Raji (cell line): ENCODE measurements around the gene C13orf42.

Experiments
- POLR2A ChIP-seq: IDR thresholded peaks from 2 replicates; pipeline ENCODE4 v1.6.1; 2011; ENCODE audit warnings: low read depth, low read length, control low read depth; ENCODE audit not compliant: insufficient read depth

The C13orf42 gene

DNA sequence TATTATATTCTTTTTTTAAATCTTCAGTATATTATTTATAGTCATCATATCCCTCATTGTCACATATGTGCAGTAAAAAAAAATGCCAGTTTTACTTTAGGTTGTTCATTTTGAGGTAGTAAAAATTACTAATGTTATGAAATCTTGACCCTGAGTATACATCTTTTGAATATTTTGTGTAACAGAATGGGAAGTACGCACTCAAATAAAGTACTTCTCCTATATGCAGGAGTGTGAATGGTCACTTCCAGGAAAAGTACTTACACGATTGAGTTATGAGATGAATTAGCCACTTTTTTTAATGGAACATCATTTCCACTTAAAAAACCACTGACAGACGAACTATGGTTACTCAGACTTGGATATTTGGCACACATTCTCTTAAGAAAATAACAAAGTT is 58.5 kb downstream of the C13orf42 start:
- no peak for TF ChIP-seq POLR2A

DNA sequence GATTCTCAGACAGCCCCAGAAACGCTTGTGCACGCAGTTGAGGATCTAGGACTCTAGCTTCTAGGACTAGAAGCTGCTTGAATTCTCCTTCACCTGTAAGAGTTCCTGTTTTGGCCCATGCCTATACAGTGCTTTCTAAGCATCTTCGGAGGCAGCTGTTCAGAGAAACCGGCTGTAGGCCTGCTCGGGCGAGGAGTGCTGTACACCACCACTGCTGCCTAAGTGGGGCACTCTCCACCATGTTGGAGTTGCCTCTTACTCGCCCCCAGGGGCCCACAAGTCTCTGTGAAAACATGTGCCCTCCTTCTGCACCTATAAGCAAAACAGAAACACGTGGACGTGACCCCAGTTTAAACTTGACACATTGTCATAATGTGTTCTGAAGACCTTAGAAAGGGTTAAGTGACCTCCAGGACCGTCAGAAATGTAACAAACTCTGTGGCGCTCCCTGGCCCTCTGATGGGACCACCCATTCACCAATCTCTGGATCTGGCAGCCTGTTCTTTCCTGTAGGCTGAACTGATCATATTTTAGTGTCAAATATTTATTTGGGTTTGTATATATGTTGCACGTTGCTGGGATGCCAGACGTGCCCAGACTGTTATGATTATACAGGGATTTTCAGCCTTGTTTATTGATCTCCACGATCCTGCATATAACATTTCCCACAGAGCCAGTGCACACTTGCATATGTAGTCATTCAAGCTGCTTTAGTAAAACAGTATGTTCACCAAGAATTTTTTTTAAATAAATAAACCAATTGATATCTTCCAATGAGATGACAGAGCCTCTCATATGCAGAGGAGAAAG is 60.8 kb downstream of the C13orf42 start:
- TF ChIP-seq POLR2A: no peak

DNA sequence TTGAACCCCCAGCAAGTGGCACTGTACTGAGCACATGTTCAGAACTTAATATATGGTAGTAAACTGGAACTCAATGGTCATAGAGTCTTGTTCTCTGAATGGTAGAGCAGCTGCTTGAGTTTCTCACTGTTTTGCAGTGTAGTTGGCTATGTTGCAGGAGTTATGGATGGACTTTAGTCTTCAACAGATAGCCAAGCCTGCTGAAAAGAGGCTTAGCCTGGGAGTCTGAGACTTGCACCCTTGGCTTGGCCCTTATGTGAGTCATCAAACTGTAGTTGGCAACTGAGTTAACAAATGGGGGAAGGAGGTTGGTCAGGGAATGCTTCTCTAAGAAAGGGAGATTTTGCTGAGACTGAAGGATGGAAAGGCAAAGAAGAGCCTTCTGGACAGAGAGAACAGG is 62.5 kb downstream of the C13orf42 start:
- TF ChIP-seq POLR2A: no peak

DNA sequence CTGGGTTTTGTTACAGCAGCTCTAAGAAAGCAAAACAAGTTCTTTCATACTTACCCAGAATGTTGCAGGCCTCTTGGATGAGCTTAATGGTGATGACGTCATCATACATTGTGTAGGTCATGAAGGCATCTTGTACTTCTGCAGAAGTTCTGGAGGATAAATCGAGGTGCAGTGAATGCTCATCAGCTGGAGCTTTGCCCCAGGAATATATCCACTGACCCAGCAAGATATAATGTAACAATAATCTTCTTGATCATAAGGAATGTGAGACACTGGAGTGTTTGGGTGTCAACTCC is 63.0 kb downstream of the C13orf42 start:
- TF ChIP-seq POLR2A: no peak

DNA sequence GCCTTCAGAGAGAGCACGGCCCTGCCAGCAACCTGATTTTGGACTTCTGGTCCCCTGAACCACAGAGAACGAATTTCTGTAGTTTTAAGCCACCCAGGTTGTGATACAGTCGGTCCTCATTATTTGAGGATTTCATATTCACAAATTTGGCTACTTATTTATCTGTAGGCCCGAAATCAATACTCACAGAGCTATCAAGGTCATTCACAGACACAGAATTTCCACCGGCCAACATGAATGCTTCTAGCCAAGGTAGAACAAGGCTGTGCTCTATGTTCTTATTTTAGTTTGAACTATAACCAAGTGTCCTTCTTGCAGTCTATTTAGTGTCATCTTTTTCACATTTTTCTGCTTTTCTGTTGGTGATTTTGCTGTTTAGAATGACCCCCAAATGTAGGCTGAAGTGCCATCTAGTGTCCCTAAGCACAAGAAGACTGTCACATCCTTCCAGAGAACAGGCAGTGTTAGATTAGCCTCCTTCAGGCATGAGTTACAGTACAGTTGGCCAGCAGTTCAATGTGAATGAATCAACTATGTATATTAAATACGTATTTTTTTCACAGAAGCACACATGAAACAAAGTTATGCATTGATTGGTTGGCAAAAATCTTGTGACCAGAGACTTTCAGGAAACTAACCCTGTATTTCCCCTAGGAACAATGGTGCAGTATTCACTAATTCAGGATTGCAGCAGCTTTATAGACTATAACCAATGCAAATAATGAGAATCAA is 63.5 kb downstream of the C13orf42 start:
- no peak for TF ChIP-seq POLR2A

DNA sequence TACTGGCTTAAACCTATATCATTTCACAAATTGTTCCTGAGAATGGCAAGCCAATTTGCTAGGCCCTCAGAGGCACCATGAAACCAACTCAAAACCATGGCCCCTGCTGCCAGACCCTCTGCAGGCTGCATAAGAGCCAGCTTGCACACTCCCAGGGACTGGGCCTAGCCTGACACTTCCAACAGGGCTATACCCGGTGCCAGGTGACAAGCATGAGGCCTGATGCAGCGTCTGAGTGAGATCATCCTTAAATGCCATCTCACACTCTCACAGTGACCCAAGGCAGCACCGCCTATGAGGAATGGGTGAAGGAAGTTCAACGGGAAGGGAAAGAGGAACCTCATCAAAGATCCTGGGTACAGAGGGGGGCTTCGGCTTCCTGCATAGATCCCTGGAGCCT is 65.6 kb downstream of the C13orf42 start:
- no peak for TF ChIP-seq POLR2A

DNA sequence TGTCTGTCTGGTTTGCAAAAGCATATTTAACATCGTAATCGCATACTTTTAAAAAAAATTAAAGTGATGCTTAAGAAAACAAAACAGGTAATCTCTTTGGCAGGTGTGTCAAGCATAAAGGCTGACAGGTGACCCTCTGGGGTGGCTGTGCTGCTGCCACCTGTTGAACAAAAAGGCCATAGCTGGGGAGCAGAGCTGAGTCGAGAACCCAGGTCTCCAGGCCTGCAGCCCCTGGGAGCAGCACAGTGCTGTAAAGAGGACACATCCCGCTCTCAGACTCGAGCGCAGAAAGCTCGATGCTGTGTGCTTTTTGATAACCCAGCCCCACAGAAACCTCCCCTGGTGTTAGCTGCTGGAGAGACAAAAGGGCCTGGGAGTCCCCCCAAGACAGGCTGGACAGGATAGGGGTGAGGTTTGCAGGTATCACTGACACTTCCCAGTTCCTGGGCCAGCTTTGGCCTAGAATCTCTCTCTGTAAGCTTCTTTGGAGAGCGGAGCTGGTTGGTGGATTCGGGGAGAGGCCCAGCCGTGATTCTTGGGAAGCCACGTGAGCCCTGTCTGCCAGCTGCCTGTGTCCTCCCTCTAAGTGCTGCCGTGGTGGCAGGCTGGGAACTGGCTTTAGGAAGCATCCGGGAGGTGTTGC is 66.9 kb downstream of the C13orf42 start:
- TF ChIP-seq POLR2A: no peak

DNA sequence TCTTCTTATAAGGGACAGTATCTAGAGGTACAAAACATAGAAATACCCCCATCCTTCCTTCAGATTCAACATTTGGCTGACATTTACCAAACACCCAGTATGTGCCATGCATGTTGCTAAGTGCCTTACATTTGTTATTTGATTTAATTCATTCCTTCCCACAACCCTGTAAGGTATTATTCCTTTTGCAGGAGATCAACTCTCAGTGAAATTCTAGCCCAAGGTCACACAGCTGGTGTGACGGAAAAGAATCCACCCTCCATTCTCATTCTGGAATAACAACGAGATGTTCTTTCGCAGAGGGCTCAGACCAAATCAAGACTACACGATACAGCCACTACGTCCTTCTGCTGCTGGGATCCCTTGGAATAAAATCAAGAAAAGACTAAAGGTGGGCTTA is 67.8 kb downstream of the C13orf42 start:
- TF ChIP-seq POLR2A: no peak

DNA sequence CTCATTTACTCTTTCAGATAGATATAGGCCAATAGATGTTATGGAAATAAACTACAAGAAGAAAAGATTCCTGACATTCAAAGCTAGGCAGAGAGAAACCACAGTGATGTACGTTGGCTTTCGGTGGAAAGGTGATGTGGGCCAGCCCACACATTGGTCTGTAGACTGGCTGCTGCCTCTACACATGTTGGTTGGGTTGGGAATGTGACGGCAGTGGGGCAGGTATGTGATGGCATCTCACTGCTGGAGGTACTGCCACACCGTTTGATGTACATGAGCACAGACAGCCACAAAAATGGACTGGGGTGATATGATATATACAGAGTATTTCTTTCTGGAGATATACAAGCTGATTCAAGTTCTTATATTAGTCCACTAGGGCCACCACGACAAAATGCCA is 69.4 kb downstream of the C13orf42 start:
- TF ChIP-seq POLR2A: no peak

DNA sequence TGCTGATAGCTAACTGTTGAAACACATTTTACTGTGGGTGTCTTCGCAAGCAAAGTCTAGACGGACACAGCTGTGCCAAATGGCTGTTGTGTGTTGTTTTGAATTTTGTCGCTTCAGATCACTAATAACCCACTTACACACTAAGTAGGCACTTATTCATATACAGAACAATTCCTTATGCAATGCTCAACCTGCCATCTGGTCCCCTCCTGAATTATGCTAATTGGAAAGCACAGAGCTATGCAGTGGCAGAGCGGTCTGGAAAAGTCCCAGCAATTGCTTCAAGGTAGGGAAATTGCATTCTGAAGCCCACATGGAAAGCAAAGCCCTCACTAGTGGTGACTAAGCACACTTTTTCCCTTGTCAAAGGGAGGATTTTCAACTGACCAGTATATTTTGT is 69.9 kb downstream of the C13orf42 start:
- TF ChIP-seq POLR2A: no peak

DNA sequence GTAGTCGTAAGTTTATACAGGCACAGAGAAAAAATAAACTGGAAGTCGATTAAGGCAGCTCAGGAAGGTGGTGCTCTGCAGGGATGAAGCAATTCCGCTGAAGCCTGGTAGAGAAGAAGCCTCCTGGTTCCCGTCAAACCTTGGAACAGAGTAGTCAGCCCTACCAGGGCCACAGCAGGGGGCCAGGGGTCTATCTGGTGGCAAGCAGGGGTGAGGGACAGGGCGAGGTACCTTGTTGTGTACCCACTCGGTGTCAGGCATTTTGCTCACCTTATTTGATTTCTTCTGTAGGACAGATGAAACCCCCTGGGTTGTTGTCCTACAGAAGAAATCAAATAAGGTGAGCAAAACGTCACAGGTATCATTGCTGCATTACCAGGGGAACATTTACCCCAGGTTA is 70.6 kb downstream of the C13orf42 start:
- no peak for TF ChIP-seq POLR2A

DNA sequence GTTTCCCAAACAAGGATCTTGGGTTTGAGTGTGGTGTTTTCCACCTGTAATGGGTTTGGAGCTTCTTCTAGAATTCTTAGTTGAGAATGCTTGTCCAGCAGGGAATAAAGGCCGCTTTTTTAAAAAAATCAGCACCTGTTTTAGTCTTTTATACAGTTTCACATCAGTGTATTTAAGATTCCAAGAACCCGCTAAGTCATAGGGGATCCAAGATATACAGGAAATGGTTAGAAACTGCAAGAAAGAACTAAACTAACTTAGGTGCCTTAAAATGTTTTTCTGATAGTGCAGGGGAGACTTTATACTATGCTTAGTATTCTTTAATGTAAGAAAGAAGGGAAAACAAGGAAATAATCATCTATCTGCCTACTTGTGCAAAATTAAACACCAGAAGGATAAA is 74.7 kb downstream of the C13orf42 start:
- no peak for TF ChIP-seq POLR2A

DNA sequence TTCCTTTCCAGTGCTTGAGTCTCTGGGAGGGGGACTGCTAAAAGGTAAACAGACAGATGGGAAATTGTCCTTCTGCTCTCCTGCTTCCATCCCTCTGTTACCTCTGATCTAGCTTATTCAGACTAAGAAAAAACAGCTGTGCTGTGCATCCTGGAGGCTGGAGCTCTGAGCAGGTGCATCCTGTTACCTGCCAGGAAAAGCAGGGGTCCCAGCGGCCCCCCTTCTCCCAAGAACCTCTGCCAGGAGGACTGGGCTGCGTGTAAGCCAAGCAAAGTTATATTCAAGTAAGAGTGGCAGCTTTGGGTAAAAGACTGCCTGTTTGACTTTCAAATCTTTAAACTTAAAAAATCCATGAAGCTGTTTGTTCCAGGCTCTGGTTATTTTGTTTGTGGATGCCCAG is 75.1 kb downstream of the C13orf42 start:
- no peak for TF ChIP-seq POLR2A

DNA sequence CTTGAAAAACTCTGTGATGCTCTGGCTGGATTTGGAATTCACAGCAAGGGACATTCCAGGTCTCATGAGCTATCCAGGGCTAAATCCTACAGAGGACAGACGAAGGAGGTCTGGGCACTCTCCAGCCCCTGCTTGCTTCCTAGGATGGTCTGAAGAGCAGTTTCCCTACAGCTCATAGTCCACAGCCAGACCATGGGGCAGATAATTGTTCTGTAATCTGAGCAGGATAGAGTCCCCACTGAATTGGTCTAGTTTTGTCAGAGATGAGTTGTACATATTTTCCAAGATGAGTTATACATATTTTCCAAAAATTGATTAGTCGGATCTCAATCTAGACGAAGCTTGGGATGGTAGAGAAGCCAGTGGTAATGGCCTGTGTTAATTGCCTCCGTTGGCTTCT is 75.6 kb downstream of the C13orf42 start:
- no peak for TF ChIP-seq POLR2A

DNA sequence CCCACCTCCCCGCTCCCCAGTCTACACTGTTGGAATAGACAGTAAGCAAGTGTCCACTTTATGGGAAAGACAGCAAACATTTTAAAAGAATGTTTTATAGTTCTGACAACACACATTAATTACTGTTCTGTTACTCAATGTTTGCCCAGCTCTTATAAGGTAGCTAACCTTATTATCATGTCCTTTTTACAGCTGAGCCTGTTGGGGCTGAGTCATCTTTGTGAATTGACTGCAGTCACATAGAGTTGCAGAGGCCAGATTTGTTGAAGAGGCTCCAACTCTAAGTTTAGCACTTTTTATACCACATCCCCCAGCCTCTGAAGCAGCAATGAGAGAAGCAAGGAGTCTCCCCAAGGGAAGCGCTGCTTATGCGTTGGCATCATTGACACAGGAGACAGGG is 76.2 kb downstream of the C13orf42 start:
- no peak for TF ChIP-seq POLR2A
